Ovary (tissue), 10 donors: ENCODE measurements around the gene FAM240B. TPM values are rescaled to one million over a fixed set of nuclear protein-coding genes. Genes with fewer than 3 reads are reported as not detected.

Experiments used
- DNase-seq, 5 donors: peaks; one replicate each; pipeline ENCODE4 v3.0.0-alpha.2; 2019 to 2020
- H3K27ac ChIP-seq, 2 donors: fragments of 200-600 bp; one replicate each; pipeline versions ENCODE4 v1.5.1 to v1.8.0; 2019 to 2022
- H3K27me3 ChIP-seq: fragments of 200-600 bp; one replicate; pipeline ENCODE4 v1.8.0; 2022
- H3K36me3 ChIP-seq: fragments of 200-600 bp; sonication (generic); one replicate; pipeline ENCODE4 v1.5.1; 2019
- H3K4me1 ChIP-seq: one replicate; pipeline ENCODE4 v1.8.1; 2013; ENCODE audit warnings: mild to moderate bottlenecking, moderate library complexity; ENCODE audit not compliant: insufficient read depth
- H3K4me3 ChIP-seq: fragments of 200-600 bp; sonication (generic); one replicate; pipeline ENCODE4 v1.5.1; 2017
- H3K9me3 ChIP-seq, 2 donors: fragments of 200-600 bp in 1 of 2; sonication (generic) in 1 of 2; one replicate each; pipeline versions ENCODE4 v1.5.1 to v1.8.1; 2013 to 2019; ENCODE audit warnings: mild to moderate bottlenecking in 1 of 2, moderate library complexity in 1 of 2
- EP300 ChIP-seq: sonication (generic); formaldehyde crosslinking; IDR thresholded peaks from one replicate; pipeline ENCODE4 v1.6.1; 2017; ENCODE audit warnings: antibody characterized with exemption
- POLR2A ChIP-seq: fragments of 450-650 bp; IDR thresholded peaks from one replicate; pipeline ENCODE4 v1.6.1; 2017; ENCODE audit warnings: antibody characterized with exemption, mild to moderate bottlenecking, moderate library complexity
- WGBS, 3 donors: extraction: QIAGEN DNeasy Blood & Tissue Kit in 1 of 3; methylation state at CpG; one replicate each; pipeline versions ENCODE4 v1.1.5 to v1.1.7; 2013 to 2017; 5-methylcytosine and 5-hydroxymethylcytosine counted together
- intact Hi-C, 4 donors: fragments of 100-400 bp; cut with DNase I; formaldehyde crosslinking; loops; one replicate each; pipeline versions ENCODE4 v1.11.0 to v1.15.1; 2022 to 2023
- long read RNA-seq, 3 donors: library from polyadenylated mRNA in 2 of 3; unstranded in 2 of 3; transcript quantifications; one replicate each; pipeline ENCODE4 v2.0.0 and lab custom pipeline, GENCODE V29; 2021 to 2026
- polyA plus RNA-seq, 2 donors: library from polyadenylated mRNA; stranded (reverse); fragments of 200-250 nt in 1 of 2; fragments of 350-450 nt in 1 of 2; fragmentation: Illumina TruSeq in 1 of 2; extraction: RNeasy Lipid Tissue Mini Kit (QIAGEN cat#74804) in 1 of 2; gene quantifications; one replicate each; pipeline ENCODE4 v1.2.3, GENCODE V29; 2013 to 2014
- total RNA-seq, 7 donors: library from RNA; depleted of rRNA in 2 of 7; stranded (reverse); fragments of >200 nt in 2 of 7; fragmentation: NEBNext Ultra II Directional in 3 of 7; extraction: Animal tissue kit (Norgen Biotek cat#: 25700) in 3 of 7; gene quantifications; one replicate each; pipeline versions ENCODE4 v1.1.0 to v1.2.4, GENCODE V29; 2016 to 2023
- TF ChIP-seq, protein P1 (sequence below), 3 donors: fragments of 450-650 bp in 2 of 3; fragments of 200-600 bp in 1 of 3; IDR thresholded peaks; one replicate each; pipeline versions ENCODE4 v1.5.1 to v1.8.0; 2016 to 2022; ENCODE audit warnings: antibody characterized with exemption in 3 of 3, mild to moderate bottlenecking in 1 of 3
- donor health status: DM: no; HTN: no; CAD: no; lungs with moderate emphysema.
- donor health status: DM: no; HTN: no; CAD: no.
- donor health status: Bipolar disorder and iron deficiency.
- donor health status: DM: yes; HTN: yes; CAD: no.
- donor health status: DM: no; HTN: no; CAD: no.
- donor health status: DM: yes; HTN: yes; CAD: no.

FAM240B gene
- total RNA-seq (not detected), polyA plus RNA-seq (not detected)
- long read RNA-seq, donor 1, result 0 reads
- long read RNA-seq, donor 2, result 0 reads
- long read RNA-seq, donor 3, result 0 reads

DNA sequence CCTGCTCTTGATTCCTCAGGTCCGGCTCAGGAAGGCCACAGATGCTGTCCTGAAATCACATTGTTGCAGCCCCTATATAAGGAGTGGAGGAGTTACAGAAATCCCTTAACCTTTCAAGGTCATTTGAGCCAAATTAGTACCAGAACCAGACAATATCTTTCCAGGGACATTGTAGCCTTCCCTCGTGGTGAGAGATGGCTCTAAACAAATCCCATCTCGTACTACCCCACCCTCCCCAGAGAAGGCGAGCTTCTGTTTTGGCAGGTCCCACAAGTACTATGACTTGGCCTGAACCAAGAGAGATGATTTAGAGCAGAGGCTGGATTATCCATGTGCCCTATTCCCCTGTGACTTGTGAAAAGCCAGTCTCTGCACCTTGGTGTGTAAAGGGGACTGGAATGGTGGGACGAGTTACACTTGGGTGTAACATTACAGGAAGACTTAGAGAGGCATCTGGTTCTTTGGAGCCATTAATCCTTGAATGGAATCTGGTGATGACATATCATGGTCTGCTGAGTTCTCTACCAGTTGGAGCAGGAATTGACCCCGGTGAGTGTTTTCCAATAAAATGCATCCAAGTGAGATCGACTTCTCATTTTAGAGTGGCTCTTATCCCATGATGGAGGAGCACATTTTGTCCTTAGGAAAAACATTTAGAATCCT is at the start of gene FAM240B:
Gene FAM240B (minus strand): TSS at position 51 of the 663 bp plus-strand sequence. CDS start 16,134 bp downstream, outside the sequence.
- Histone ChIP-seq H3K27ac (no peak within 1 kb of the TSS), H3K9me3 (no peaks in the 10 kb centered on the region), H3K27me3 (no peaks in the 10 kb centered on the region), H3K4me3 (no peak within 1 kb of the TSS), H3K36me3 (no peaks in the 10 kb centered on the region), H3K4me1 (no peaks in the 10 kb centered on the region)
- TF ChIP-seq EP300 (no peak), POLR2A (no peak)
- TF ChIP-seq, protein P1, sequence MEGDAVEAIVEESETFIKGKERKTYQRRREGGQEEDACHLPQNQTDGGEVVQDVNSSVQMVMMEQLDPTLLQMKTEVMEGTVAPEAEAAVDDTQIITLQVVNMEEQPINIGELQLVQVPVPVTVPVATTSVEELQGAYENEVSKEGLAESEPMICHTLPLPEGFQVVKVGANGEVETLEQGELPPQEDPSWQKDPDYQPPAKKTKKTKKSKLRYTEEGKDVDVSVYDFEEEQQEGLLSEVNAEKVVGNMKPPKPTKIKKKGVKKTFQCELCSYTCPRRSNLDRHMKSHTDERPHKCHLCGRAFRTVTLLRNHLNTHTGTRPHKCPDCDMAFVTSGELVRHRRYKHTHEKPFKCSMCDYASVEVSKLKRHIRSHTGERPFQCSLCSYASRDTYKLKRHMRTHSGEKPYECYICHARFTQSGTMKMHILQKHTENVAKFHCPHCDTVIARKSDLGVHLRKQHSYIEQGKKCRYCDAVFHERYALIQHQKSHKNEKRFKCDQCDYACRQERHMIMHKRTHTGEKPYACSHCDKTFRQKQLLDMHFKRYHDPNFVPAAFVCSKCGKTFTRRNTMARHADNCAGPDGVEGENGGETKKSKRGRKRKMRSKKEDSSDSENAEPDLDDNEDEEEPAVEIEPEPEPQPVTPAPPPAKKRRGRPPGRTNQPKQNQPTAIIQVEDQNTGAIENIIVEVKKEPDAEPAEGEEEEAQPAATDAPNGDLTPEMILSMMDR (IDR thresholded peaks at IDR 0.05), result no peak
- DNase-seq, result no peak
- intact Hi-C loops, result no loop called here
- WGBS, 3 donors, result 46 to 51% (median 46%) methylated on average over 7 of the region's 7 CpGs

DNA sequence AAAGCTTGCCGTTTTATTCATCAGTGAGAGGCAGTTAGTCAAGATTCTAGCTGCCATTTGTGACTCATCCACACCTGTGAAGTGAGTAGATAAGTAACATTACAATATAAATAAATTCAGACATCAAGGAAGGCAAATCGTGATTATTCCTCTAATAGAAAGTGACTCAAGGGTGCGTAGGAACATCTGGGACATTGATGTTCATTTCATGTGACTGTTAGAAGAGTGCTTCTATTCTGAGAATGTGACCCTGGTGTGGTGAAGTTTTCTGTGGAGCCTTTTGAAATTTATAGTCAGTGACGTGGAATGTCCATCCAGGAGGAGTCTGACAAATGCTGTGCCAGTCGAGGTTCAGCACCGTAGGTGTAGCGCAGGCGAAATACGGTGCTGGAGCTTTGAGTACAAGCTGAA is 48.4 kb upstream of the FAM240B start:
- no peak overlapping the region for H3K27ac ChIP-seq
- TF ChIP-seq EP300, result no peak
- TF ChIP-seq POLR2A, result no peak
- TF ChIP-seq, protein P1 (IDR thresholded peaks at IDR 0.05), result no peak
- H3K4me3 ChIP-seq, result no peak overlapping the region
- no peaks in the 10 kb centered on the region for H3K27me3 ChIP-seq
- H3K4me1 ChIP-seq, result no peaks in the 10 kb centered on the region
- no peaks in the 10 kb centered on the region for H3K9me3 ChIP-seq
- no peaks in the 10 kb centered on the region for H3K36me3 ChIP-seq
- intact Hi-C loops, result no loop called here
- WGBS, 3 donors, result 82 to 85% (median 83%) methylated on average over 9 of the region's 9 CpGs
- no peak for DNase-seq

DNA sequence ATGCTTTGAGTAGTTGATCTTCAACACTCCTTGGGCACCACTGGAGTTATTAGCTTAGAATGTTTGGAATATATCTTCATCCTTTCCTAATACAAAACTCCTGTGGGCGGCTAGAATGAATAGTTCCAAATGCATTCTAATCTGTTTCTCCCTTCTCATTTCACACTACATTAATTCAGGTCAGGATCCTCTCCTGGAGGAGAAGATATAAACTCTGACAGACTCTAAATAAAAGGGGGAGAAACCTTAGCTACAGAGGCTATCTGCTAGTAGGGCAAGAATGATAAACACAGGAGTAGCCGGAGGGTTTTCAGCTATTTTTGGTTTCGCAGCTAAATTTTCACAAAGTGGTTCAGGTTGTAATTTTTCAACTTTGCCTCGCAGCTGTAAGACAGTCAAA is 45.2 kb upstream of the FAM240B start:
- no peaks in the 10 kb centered on the region for H3K9me3 ChIP-seq
- no peaks in the 10 kb centered on the region for H3K27me3 ChIP-seq
- H3K27ac ChIP-seq, result no peak overlapping the region
- H3K4me3 ChIP-seq, result no peak overlapping the region
- no peaks in the 10 kb centered on the region for H3K4me1 ChIP-seq
- intact Hi-C loops, result no loop called here
- 6 to 14% (median 9%) methylated on average over 4 of the region's 4 CpGs for WGBS, 3 donors
- no peak for TF ChIP-seq EP300
- no peak for TF ChIP-seq POLR2A
- TF ChIP-seq, protein P1 (IDR thresholded peaks at IDR 0.05), result no peak
- H3K36me3 ChIP-seq, result no peaks in the 10 kb centered on the region
- no peak for DNase-seq

DNA sequence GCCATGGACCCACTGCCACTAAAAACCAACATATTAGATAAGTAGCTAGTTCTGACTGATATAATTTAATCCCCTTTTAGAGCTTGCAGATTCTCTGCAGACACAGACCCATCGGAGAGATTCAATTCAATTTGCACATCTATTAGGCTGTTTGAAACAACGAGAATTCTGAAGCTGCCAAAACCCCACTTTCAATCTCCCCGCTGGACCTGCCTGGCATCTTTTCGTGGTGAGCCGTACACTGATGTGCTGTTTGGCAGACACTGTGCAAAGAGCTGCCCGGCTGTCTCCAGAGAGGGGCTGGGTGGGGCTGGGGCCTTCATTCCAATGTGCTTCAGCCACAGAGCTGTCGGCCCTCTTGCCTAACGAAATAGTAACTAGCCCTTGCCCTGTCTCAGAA is 42.1 kb upstream of the FAM240B start:
- H3K9me3 ChIP-seq, result no peaks in the 10 kb centered on the region
- no peak for DNase-seq
- H3K27me3 ChIP-seq, result no peaks in the 10 kb centered on the region
- H3K4me1 ChIP-seq, result no peaks in the 10 kb centered on the region
- intact Hi-C loops, result no loop called here
- no peak overlapping the region for H3K4me3 ChIP-seq
- TF ChIP-seq POLR2A, result no peak
- TF ChIP-seq, protein P1 (IDR thresholded peaks at IDR 0.05), result no peak
- TF ChIP-seq EP300, result no peak
- no peaks in the 10 kb centered on the region for H3K36me3 ChIP-seq
- no peak overlapping the region for H3K27ac ChIP-seq
- 68 to 82% (median 81%) methylated on average over 8 of the region's 8 CpGs for WGBS, 3 donors
